ENCODE measurements around the gene OR5AK2. TPM values are rescaled to one million over a fixed set of nuclear protein-coding genes. Genes with fewer than 3 reads are reported as not detected.
"Not testable (repeated sequence)": the region's sequence is repeated elsewhere in the genome, so short reads cannot be mapped to it uniquely, and the experiment has no call there.

Gene OR5AK2
- total and polyA plus RNA-seq, 9 of the 15 experiments (the other 6 are each of a cell fraction or from before 2014, with no cell fraction given) = not detected

GRCh38 chr11:56950510-56950909, 38.2 kb upstream of the OR5AK2 start (continued):
- TF ChIP-seq, protein P1, sequence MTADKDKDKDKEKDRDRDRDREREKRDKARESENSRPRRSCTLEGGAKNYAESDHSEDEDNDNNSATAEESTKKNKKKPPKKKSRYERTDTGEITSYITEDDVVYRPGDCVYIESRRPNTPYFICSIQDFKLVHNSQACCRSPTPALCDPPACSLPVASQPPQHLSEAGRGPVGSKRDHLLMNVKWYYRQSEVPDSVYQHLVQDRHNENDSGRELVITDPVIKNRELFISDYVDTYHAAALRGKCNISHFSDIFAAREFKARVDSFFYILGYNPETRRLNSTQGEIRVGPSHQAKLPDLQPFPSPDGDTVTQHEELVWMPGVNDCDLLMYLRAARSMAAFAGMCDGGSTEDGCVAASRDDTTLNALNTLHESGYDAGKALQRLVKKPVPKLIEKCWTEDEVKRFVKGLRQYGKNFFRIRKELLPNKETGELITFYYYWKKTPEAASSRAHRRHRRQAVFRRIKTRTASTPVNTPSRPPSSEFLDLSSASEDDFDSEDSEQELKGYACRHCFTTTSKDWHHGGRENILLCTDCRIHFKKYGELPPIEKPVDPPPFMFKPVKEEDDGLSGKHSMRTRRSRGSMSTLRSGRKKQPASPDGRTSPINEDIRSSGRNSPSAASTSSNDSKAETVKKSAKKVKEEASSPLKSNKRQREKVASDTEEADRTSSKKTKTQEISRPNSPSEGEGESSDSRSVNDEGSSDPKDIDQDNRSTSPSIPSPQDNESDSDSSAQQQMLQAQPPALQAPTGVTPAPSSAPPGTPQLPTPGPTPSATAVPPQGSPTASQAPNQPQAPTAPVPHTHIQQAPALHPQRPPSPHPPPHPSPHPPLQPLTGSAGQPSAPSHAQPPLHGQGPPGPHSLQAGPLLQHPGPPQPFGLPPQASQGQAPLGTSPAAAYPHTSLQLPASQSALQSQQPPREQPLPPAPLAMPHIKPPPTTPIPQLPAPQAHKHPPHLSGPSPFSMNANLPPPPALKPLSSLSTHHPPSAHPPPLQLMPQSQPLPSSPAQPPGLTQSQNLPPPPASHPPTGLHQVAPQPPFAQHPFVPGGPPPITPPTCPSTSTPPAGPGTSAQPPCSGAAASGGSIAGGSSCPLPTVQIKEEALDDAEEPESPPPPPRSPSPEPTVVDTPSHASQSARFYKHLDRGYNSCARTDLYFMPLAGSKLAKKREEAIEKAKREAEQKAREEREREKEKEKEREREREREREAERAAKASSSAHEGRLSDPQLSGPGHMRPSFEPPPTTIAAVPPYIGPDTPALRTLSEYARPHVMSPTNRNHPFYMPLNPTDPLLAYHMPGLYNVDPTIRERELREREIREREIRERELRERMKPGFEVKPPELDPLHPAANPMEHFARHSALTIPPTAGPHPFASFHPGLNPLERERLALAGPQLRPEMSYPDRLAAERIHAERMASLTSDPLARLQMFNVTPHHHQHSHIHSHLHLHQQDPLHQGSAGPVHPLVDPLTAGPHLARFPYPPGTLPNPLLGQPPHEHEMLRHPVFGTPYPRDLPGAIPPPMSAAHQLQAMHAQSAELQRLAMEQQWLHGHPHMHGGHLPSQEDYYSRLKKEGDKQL (CRISPR knock-in tag; IDR thresholded peaks at IDR 0.05; ENCODE audit: borderline replicate concordance) = no peak
- TF ChIP-seq PCBP2 (IDR thresholded peaks at IDR 0.05; ENCODE audit: low read depth, low read length, poor library complexity, severe bottlenecking) = no peak
- no peak for TF ChIP-seq ZNF449 (CRISPR knock-in tag; IDR thresholded peaks at IDR 0.05)
- TF ChIP-seq, protein P2, sequence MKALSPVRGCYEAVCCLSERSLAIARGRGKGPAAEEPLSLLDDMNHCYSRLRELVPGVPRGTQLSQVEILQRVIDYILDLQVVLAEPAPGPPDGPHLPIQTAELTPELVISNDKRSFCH (CRISPR knock-in tag; IDR thresholded peaks at IDR 0.05) = no peak
- TF ChIP-seq, protein P2 (tag; IDR thresholded peaks at IDR 0.05) = no peak
- no peak for TF ChIP-seq ZNF143 (CRISPR knock-in tag; IDR thresholded peaks at IDR 0.05)
- no peak for TF ChIP-seq MAX (CRISPR knock-in tag; IDR thresholded peaks at IDR 0.05)
- no peak for TF ChIP-seq KDM4B (IDR thresholded peaks at IDR 0.05; ENCODE audit: borderline replicate concordance in 2 of 2, low read depth in 1 of 2)
- no peak for TF ChIP-seq MCM2 (IDR thresholded peaks at IDR 0.05; ENCODE audit: low read depth)
- no peak for TF ChIP-seq ILF3 (IDR thresholded peaks at IDR 0.05; ENCODE audit: borderline replicate concordance)

GRCh38 chr11:56953907-56954306, 34.8 kb upstream of the OR5AK2 start:
- H3K27ac ChIP-seq (ENCODE audit: extremely low read depth, low read depth, low read length); H4K20me1 ChIP-seq (replicated peaks; ENCODE audit: control insufficient read depth, insufficient read depth, low read length); H3K27me3 ChIP-seq (ENCODE audit: control insufficient read depth in 2 of 2, insufficient read depth in 2 of 2, low read length in 2 of 2); in situ Hi-C loops (cut with MboI); CTCF ChIA-PET (ENCODE audit: low intra/inter-chr PET ratio); H3K79me2 ChIP-seq (ENCODE audit: control insufficient read depth, insufficient read depth, low read length); intact Hi-C loops (cut with micrococcal nuclease); H3K9me1 ChIP-seq (ENCODE audit: control insufficient read depth, insufficient read depth, low read length); POLR2A ChIA-PET; H3K4me1 ChIP-seq (replicated peaks in 1 of 2; ENCODE audit: control insufficient read depth in 2 of 2, insufficient read depth in 2 of 2, low read length in 2 of 2); FAIRE-seq; ATAC-seq; H3K4me2 ChIP-seq (ENCODE audit: insufficient read depth, low read length); BruUV-seq (replicated peaks); H3K4me3 ChIP-seq; H3K9ac ChIP-seq (ENCODE audit: insufficient read depth in 1 of 2, low read depth in 2 of 2, low read length in 2 of 2); H3K36me3 ChIP-seq (ENCODE audit: control insufficient read depth, insufficient read depth, low read length); H3K9me3 ChIP-seq (replicated peaks; ENCODE audit: control insufficient read depth, insufficient read depth, low read depth, low read length); H2AFZ ChIP-seq (ENCODE audit: low read depth, low read length); DNase-seq (ENCODE audit: extremely low read depth in 1 of 4, low spot score in 3 of 4): not testable (repeated sequence)
- 0% methylated on average over 1 of the region's 1 CpG for WGBS (ENCODE audit: insufficient coverage, low coverage, missing lambda C conversion rate)
